Measurements from ENCODE around the gene CA10. TPM values are rescaled to one million over a fixed set of nuclear protein-coding genes. Genes with fewer than 3 reads are reported as not detected.

The CA10 gene
- total and polyA plus RNA-seq, 2 experiments from 2014 or later, result 0.92 to 1.5 TPM

- Histone ChIP-seq H3K4me2 (no peak overlapping the region), H3K27ac (ENCODE audit: low read depth) (no peak overlapping the region), H3K79me2 (replicated peaks; ENCODE audit: insufficient read depth) (no peaks in the 10 kb centered on the region), H3F3A (replicated peaks; ENCODE audit: low read depth) (no peaks in the 10 kb centered on the region), H2AFZ (no peak overlapping the region), H3K9me2 (ENCODE audit: insufficient read depth) (0 out of 2 replicates have a peak, but pooled peaks cover 10% of the 10 kb centered on the region), H4K20me1 (replicated peaks; ENCODE audit: insufficient read depth) (no peaks in the 10 kb centered on the region), H3K4me3 (no peak overlapping the region), H3K27me3 (ENCODE audit: insufficient read depth) (no peaks in the 10 kb centered on the region), H3K4me1 (ENCODE audit: insufficient read depth) (no peaks in the 10 kb centered on the region), H3K36me3 (ENCODE audit: insufficient read depth) (no peaks in the 10 kb centered on the region)
- DNase-seq (ENCODE audit: low spot score), result no peak
- H3K9me3 Mint-ChIP-seq, result peaks cover 28% of the 10 kb centered on the region
- H3K36me3 Mint-ChIP-seq (ENCODE audit: low read depth), result peaks cover 19% of the 10 kb centered on the region
- H3K4me1 Mint-ChIP-seq, result peaks cover 3% of the 10 kb centered on the region; the same call in 2 of the 3 replicates
- H3K4me3 Mint-ChIP-seq, result no peak overlapping the region
- no peak for TF ChIP-seq CREB1 (CRISPR knock-in tag; IDR thresholded peaks at IDR 0.05; ENCODE audit: low read depth)
- TF ChIP-seq ZNF462 (CRISPR knock-in tag; IDR thresholded peaks at IDR 0.05), result no peak
- TF ChIP-seq ZNF114 (CRISPR knock-in tag; IDR thresholded peaks at IDR 0.05), result no peak
- no peak for TF ChIP-seq ETS1 (IDR thresholded peaks at IDR 0.05)
- no peak for TF ChIP-seq EZH2phosphoT487 (IDR thresholded peaks at IDR 0.05; ENCODE audit: unreplicated experiment)
- TF ChIP-seq NANOG (IDR thresholded peaks at IDR 0.05; ENCODE audit: borderline replicate concordance), result no peak
- TF ChIP-seq CTCF (conservative IDR thresholded peaks at IDR 0.05; ENCODE audit: low read depth in 2 of 2), result no peak
- no peak for TF ChIP-seq EZH2 (IDR thresholded peaks at IDR 0.05; ENCODE audit: low read depth, unreplicated experiment)
- no peak for TF ChIP-seq ZNF331 (CRISPR knock-in tag; IDR thresholded peaks at IDR 0.05; ENCODE audit: low read depth)
- TF ChIP-seq REST (IDR thresholded peaks at IDR 0.05; ENCODE audit: unreplicated experiment), result no peak
- no peak for TF ChIP-seq STAT1 (IDR thresholded peaks at IDR 0.05; ENCODE audit: unreplicated experiment)
- no peak for ATAC-seq
- H3K27me3 Mint-ChIP-seq (ENCODE audit: insufficient read depth, low read depth, poor library complexity), result peaks cover 4% of the 10 kb centered on the region
- no peak overlapping the region for H3K27ac Mint-ChIP-seq
Observed at GRCh38 chr17:51672065-51672464, 486.4 kb downstream of the CA10 start.

Data from GM23338 (cell line).